RPMI8226 (cell line): ENCODE measurements around the gene PNMA6E.

ENCODE experiments used
- DNase-seq: peaks from one replicate; pipeline ENCODE4 v3.0.0-alpha.2; 2015

Gene PNMA6E

DNA sequence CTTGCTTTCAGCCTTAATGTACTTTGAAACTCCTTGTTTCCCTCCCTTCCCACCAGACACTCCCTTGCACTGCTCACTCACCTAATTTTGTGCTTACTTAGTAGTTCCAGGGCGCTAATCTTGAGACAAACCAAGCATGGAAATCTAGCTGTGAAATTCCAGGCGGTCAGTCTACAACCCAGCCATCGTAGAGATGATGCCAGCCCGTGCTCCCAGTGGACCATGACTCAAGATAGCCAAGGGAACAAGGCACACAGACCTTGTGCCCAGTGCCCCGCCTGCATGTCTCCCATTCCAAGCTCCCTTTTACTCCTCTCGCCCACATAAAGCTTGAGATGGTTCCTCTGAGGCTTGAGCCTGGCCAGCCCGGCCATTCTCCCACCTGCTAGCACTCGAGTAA lies 33.7 kb upstream of the PNMA6E start:
- no peak for DNase-seq

- DNase-seq: no peak
These were observed 32.7 kb upstream of the PNMA6E start for GRCh38 chrX:153433781-153434285.

DNA sequence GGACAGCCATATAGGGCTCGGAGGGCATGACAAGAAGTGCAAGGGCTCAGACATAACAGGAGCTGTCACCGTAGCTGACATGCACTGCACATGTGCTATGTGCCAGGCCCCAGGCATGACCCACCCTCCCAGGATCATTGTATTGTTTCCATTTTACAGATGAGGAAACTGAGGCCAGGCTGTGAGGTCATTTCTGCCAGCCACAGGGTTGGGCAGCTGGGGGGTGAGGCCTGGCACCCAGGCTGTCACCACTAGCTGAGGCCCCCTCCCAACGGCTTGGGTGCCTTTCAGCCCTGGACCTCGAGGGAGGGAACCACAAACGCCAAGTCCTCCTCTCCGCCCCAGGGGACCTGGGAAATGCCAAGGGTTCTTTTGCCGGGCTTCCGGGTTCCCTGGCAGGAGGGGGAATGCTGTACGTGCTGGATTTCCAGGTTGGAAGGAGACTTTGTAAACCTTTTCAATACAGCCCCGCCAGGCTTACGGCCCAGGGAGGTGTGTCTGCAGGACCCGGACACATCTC lies 32.1 kb upstream of the PNMA6E start:
- no peak for DNase-seq

GRCh38 chrX:153430796-153431195 lies 29.6 kb upstream of the PNMA6E start:
- no peak for DNase-seq

- DNase-seq: no peak
These were observed 25.1 kb upstream of the PNMA6E start for GRCh38 chrX:153426204-153426603.

DNA sequence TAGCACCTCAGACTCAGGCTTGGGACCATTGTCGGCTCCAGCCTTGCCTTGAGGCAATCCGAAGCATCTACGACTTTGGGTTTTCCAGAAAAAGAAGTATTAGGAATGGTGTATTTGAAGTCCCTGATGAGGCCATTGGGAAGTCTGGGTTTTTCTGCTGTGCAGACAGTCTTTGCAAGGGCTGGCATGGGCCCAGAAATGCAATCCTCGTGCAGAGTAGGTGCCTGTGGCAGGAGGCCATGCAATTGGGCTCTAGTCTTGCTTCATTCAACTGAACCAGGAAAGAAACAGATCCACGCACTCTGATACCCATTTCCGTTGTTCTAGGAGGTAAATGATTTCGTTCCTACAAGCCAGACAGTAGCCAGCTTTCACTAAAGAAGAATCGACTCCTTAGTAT lies 22.5 kb upstream of the PNMA6E start:
- peak; percentile 11 for DNase-seq

DNA sequence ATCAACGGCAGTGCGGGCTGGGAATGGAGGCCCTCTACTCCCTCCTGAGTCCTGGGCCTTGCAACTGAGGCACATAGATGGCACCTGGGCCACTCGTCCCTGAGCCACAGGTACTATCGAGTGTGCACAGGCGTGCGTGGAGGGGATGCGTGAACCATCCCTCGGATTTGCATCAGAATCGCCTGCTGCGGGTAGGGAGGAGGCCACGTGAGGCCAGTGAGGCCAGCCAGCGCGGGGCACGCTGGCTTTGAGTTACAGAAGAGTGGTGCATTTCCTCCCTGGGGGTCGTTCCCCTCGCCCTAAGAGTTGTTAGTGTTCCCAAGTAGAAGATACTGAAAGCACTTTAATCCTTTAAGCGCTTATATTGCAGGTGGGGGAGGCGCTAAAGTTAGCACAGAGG lies 20.7 kb upstream of the PNMA6E start:
- DNase-seq: no peak

DNA sequence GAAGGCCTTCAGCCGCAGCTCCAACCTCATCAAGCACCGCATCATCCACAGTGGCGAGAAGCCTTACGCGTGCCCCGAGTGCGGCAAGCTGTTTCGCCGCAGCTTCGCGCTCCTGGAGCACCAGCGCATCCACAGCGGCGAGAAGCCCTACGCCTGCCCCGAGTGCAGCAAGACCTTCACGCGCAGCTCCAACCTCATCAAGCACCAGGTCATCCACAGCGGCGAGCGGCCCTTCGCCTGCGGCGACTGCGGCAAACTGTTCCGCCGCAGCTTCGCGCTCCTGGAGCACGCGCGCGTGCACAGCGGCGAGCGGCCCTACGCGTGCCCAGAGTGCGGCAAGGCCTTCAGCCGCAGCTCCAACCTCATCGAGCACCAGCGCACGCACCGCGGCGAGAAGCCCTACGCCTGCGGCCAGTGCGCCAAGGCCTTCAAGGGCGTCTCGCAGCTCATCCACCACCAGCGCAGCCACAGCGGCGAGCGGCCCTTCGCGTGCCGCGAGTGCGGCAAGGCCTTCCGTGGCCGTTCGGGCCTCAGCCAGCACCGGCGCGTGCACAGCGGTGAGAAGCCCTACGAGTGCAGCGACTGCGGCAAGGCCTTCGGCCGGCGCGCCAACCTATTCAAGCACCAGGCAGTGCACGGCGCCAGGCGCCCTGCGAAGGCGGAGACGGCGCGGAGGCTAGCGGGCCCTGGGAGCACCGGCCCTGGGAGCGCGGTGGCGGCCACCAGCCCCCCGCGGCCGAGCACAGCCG lies 19.9 kb upstream of the PNMA6E start:
- no peak for DNase-seq

DNA sequence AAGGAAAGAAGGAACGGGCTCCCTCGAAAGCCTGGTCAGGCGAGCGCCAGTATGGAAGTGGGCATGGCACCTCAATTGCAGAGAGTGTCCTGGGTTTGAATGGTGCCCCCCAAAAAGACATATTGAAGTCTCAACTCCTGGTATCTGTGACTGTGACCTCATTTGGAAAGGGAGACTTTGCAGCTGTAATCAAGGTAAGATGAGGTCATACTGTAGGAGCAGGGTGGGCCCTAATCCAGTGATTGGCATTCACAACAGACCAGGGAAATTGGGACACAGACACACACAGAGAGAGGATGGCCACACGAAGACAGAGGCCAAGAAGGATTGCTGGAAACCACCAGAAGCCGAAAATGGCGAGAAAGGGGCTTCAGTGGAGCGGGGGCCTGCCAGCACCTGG lies 16.5 kb upstream of the PNMA6E start:
- DNase-seq: no peak

GRCh38 chrX:153416781-153417450 lies 15.8 kb upstream of the PNMA6E start:
- DNase-seq: no peak

DNA sequence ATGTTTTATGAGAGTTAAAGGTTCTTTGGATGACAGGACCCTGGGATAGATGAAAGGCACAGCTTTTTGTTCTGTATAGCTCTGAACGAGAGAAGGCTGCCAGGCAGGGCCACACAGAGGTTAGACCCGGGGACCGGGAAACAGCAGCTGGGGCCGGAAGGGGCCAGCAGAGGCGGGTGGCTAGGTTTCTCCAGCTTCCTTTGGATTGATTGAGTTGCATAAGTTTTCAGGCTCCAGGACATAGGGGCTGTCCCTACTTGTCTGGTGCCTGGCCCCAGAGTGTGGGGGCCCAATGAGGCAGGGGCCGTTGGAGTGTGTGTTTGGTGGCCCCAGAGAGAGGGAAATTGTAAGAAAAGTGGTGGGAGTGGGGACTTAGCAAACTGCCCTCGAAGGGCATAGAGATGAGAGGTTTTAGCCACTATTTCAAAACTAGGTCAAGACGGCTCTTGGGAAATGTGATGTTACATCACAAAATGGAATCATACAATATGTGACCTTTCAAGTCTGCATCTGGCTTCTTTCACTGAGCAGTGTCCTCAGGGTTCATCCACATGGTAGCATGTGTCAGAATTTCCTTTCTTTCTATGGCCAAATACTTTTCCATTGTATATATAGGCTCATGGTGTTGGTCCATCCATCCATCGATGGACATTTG lies 13.8 kb upstream of the PNMA6E start:
- no peak for DNase-seq

DNA sequence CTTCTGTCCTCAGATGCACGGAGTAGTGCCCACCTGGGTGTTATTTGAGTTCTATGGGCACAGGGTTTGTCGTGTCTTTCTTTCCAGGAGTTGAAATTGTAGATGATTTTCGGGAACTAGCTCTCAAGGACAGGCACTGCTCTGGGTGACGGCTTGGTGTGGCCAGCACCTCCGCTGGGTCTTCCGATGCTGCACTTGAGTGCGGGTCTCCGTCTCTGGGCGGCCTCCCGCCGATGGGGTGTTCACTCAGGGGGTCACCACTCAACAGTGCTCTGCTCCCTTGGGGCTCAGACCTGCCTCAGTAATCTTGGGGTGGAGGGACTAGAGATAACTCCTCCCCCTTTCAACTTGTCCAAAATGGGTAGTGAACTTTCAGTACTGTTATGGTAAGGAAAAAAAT lies 12.6 kb upstream of the PNMA6E start:
- DNase-seq: no peak

DNA sequence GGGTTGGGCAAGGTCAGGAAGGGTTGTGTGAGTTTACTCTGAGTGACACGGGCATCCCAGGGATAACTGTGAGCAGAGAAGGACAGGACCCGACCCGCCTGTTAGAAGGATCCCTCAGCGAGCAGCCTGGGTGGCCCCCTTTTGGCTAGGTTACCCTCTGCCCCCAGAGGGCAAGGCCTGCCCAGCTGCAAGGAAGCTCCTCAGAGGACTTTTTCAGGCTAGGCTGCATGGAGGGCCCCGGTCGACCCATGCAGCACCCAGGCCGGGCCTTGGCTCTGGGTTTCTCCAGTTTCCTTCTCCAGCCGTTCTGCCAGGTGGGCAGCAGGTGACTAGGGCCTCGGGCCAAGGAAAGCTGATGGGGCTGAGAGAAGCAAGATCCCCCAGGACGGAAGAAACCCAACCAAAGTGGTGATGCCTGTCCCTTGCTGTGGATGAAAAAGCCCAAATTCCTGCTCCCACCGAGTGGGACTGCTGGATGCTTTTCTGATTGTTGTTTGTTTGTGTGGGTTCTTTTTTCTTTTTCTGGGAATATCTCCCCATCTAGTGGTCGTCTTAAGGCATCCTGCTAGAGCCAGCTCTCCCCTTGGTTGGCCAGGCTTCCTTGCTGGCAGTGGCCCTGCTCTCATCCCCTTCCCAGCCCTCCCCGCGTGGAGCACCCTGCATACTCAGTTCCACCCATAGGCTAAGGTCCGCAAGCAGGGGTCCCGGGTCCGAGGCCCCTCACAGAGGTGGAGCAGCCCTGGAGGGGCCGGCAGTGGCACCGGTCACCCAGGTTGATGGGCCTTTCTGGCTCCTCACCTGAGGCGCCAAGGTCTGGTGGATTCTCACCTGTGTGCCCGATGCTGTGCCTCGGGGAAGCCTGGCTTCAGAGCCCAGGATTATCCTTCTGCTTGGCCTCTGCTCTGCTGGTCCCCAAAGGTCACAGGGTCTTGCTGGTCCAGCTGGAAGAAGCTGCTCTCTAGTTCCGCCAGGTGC lies 11.9 kb upstream of the PNMA6E start:
- DNase-seq: no peak

GRCh38 chrX:153411988-153412574 lies 10.9 kb upstream of the PNMA6E start:
- no peak for DNase-seq

DNA sequence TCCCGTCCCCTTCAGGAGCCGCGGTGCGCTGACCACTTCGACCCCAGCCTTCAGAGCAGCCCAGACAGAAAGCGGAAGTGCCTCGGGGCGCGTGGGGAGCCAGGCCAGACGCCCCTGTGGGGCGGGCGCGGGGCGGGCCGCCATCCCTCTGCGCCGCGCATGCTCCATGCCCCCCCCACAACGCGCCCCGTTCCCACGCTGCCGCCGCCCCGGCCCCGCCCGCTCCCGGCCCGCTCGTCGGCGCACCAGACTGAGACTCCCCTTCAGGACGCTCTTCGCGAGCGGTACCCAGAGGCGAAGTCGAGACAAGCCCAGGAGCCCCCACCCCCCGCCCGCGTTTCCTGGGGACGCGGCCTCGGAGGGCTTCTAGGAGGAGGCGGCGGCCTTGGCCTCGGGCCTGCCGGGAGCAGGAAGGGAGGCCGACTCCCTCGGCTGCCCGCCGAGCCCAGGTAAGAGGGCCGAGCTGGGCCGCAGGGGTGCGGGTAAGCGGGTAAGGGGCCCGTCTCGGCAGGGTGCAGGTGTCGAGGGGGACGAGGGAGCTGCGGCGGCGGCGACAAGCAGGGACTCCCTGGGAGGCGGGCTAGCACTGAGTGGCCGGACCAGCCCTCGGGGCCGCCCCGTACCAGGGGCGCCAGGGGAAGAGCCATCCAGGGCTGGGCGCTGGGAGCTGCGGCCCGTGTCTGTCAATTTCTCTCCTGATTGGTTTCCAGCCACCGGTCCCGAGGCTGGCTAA lies 10.3 kb upstream of the PNMA6E start, which contains the start of gene ZFP92:
Gene ZFP92 (plus strand): TSS at position 218 of the 733 bp plus-strand sequence. CDS start 6,851 bp downstream, outside the sequence.
- peak; percentile 51 for DNase-seq

- DNase-seq: no peak
These were observed 9.7 kb upstream of the PNMA6E start for GRCh38 chrX:153410888-153411254.

DNA sequence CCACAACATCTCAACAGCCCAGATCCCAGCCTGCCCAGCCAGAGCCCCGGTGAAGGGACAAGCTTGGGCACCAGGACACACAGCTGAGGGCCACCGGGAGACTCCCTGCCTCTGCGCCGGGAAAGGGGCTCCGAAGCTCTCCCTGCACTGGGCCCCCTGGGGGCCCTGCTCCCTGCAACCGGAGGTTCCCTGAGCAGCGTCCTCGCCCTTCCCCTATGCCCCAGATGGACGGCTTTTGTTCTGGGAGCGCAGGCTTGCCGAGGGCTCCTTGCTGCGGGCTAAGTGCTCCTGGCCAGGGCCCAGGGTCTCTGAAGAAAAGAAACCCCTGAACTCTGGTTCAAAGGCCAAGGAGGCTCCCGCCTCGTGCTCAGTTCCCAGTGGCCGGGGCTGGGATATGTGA lies 9.2 kb upstream of the PNMA6E start:
- DNase-seq: no peak

- DNase-seq: no peak
These were observed 8.4 kb upstream of the PNMA6E start for GRCh38 chrX:153409414-153410101.

- no peak for DNase-seq
These were observed 7.8 kb upstream of the PNMA6E start for GRCh38 chrX:153408871-153409351.

GRCh38 chrX:153408221-153408721 lies 7.1 kb upstream of the PNMA6E start:
- no peak for DNase-seq
